ENCODE results near the gene MTNR1B.

DNA sequence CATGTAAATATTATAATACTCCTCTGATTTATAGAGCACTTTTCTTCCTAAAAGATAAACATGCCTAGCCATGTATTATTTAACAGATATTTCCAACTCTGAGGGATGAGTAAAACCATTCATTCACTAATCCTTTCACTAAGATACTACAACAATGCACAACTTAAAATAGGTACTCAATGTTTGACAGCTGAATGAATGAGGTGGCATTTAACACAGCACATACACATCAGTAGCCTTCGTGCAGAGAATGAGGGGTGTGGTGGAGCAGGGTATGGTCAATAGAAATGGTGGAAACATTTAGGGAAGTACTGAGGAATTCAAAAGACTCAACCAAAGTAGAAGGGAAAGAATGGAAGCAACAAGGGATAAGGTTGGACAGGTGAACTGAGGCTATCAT lies 46.7 kb upstream of the MTNR1B start:
- TF ChIP-seq, protein P1, sequence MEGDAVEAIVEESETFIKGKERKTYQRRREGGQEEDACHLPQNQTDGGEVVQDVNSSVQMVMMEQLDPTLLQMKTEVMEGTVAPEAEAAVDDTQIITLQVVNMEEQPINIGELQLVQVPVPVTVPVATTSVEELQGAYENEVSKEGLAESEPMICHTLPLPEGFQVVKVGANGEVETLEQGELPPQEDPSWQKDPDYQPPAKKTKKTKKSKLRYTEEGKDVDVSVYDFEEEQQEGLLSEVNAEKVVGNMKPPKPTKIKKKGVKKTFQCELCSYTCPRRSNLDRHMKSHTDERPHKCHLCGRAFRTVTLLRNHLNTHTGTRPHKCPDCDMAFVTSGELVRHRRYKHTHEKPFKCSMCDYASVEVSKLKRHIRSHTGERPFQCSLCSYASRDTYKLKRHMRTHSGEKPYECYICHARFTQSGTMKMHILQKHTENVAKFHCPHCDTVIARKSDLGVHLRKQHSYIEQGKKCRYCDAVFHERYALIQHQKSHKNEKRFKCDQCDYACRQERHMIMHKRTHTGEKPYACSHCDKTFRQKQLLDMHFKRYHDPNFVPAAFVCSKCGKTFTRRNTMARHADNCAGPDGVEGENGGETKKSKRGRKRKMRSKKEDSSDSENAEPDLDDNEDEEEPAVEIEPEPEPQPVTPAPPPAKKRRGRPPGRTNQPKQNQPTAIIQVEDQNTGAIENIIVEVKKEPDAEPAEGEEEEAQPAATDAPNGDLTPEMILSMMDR (conservative IDR thresholded peaks at IDR 0.05; ENCODE audit: low read depth, low read length): no peak
- TF ChIP-seq EZH2 (IDR thresholded peaks at IDR 0.05; ENCODE audit: borderline replicate concordance, low read depth, low read length, poor library complexity, severe bottlenecking): no peak

All from A673 (cell line).